ENCODE measurements around the gene SEC61A2. TPM values are rescaled to one million over a fixed set of nuclear protein-coding genes. Genes with fewer than 3 reads are reported as not detected.

The SEC61A2 gene
- total RNA-seq, result 10.6 TPM in 2 replicates

DNA sequence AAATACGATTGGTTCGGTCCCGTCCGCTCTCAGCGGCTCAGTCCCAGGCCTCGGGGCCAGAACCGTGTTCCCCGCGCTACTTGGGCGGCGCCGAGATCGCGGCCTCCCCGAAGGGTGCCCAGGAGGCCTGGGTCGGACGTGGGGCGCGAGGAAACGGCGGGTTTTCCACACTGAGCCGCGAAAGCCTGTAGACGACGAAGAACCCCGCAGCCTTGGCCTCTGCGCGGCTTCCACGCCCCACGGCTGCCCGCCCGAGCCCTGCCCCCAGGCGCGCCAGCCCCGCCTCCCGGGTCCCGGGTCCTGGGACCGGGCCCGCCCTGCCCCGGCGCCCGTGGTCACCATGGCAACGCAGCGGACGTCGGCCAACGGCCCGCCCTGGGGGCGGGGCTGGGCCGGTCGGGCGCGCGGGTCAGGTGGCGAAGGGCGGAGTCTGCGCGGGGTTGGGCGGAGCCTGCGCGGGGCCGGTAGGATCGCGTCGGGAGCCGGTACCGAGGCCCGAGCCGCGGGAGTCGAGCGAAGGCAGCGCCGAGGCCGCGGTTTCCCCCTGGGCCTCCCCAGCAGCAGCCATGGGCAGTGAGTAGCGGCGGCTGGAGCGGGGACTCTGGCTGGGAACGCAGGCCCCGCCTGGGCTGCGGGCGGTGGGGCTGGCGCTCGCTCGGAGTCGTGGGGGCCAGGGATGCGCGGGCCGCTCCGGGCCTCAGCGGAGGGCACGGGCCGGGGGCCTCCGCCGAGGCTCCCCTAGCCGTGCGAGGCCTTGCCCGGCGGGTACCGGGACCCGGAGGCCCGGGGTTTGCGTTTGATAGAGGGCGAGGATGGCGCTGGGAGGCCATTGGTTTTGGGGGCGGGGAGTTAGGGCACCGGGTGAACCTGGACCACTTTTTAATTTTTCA, at the start of gene SEC61A2:
SEC61A2 (plus strand) TSS at position 456 of the 890 bp plus-strand sequence; CDS start at position 567, 111 bp downstream.

DNA sequence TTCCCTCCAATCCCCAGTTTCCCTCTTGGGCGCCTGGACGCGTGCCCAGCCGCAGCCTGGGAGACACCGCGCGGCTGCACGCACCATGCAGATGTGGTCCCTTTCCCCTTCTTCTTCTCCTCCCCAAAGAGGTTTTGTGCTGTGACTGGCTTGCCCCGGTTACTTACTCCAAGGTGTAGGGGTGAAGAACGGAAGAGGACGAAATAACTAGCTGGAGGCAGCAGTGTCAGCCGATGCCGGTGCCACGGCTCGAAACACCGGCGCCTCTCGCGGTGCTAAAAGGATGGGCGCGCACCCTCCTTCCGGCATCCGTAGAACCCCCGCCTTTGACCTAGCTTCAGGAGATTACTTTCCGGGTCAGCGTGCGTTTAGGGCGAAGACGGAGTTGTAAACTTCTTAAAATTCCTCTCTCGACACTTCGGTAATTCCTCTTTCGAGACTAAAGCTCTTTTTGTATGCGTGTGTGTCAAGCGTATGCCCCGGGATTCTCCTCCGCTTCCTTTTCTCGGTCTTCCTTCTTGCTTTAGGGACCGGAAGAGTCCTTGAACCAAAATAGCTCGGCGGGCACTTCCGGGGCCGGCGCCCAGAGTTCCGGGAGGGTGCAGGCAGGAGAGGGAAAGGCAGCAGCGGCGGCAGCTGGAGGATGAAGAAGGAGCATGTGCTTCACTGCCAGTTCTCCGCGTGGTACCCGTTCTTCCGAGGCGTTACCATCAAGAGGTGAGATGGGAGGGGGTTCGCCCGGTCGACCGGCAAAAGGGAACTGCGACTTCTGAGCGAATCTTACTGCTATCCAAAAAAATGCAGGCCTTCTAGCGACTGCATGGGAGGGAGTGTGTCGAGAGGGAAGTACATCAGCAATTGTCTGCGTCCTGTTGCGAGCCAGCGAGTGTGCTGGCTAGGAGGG, 66.4 kb downstream of the SEC61A2 start, which contains the start of the genes CDC123 and NUDT5:
CDC123 (plus strand) TSS at position 586 of the 904 bp plus-strand sequence; CDS start at position 644, 58 bp downstream.
NUDT5 (minus strand) TSS at position 289 of the 904 bp plus-strand sequence. CDS start 9,600 bp downstream, outside the sequence.

Other genes with a start within 250 kb of the SEC61A2 start
- gene UPF2, start 86.9 kb upstream of the SEC61A2 start, total RNA-seq, result 15.6 and 16.8 TPM in 2 replicates
- 12.6 and 12.9 TPM in 2 replicates for gene DHTKD1, start 60.7 kb upstream of the SEC61A2 start, total RNA-seq
- gene NUDT5, start 66.2 kb downstream of the SEC61A2 start, total RNA-seq, result 37.9 and 44.5 TPM in 2 replicates
- gene CDC123, start 66.5 kb downstream of the SEC61A2 start, total RNA-seq, result 125 TPM in 2 replicates
- gene CAMK1D, start 219.9 kb downstream of the SEC61A2 start, total RNA-seq, result 3.8 and 7.2 TPM in 2 replicates